ENCODE data around the gene PBXIP1. TPM values are rescaled to one million over a fixed set of nuclear protein-coding genes. Genes with fewer than 3 reads are reported as not detected.

The PBXIP1 gene
- total and polyA plus RNA-seq, 2 of the 13 experiments (the other 11 are each of a cell fraction or from before 2014, with no cell fraction given): 16.3 to 31.9 TPM

GRCh38 chr1:154955039-154955717 is 721 bp downstream of the PBXIP1 start (continued):
- TF ChIP-seq, protein P1, sequence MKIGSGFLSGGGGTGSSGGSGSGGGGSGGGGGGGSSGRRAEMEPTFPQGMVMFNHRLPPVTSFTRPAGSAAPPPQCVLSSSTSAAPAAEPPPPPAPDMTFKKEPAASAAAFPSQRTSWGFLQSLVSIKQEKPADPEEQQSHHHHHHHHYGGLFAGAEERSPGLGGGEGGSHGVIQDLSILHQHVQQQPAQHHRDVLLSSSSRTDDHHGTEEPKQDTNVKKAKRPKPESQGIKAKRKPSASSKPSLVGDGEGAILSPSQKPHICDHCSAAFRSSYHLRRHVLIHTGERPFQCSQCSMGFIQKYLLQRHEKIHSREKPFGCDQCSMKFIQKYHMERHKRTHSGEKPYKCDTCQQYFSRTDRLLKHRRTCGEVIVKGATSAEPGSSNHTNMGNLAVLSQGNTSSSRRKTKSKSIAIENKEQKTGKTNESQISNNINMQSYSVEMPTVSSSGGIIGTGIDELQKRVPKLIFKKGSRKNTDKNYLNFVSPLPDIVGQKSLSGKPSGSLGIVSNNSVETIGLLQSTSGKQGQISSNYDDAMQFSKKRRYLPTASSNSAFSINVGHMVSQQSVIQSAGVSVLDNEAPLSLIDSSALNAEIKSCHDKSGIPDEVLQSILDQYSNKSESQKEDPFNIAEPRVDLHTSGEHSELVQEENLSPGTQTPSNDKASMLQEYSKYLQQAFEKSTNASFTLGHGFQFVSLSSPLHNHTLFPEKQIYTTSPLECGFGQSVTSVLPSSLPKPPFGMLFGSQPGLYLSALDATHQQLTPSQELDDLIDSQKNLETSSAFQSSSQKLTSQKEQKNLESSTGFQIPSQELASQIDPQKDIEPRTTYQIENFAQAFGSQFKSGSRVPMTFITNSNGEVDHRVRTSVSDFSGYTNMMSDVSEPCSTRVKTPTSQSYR (CRISPR knock-in tag; IDR thresholded peaks at IDR 0.05; ENCODE audit: borderline replicate concordance): no peak
- no peak for TF ChIP-seq ZNF574 (CRISPR knock-in tag; IDR thresholded peaks at IDR 0.05)
- TF ChIP-seq NRL (CRISPR knock-in tag; IDR thresholded peaks at IDR 0.05; ENCODE audit: borderline replicate concordance): no peak
- peak; percentile 76; the same call in 2 of the 3 replicates for TF ChIP-seq MXI1 (IDR thresholded peaks at IDR 0.05; ENCODE audit: borderline replicate concordance, low read depth, low read length)
- no peak for TF ChIP-seq ZBTB21 (CRISPR knock-in tag; IDR thresholded peaks at IDR 0.05)
- TF ChIP-seq ZNF138 (CRISPR knock-in tag; IDR thresholded peaks at IDR 0.05; ENCODE audit: low read depth): no peak
- TF ChIP-seq, protein P2, sequence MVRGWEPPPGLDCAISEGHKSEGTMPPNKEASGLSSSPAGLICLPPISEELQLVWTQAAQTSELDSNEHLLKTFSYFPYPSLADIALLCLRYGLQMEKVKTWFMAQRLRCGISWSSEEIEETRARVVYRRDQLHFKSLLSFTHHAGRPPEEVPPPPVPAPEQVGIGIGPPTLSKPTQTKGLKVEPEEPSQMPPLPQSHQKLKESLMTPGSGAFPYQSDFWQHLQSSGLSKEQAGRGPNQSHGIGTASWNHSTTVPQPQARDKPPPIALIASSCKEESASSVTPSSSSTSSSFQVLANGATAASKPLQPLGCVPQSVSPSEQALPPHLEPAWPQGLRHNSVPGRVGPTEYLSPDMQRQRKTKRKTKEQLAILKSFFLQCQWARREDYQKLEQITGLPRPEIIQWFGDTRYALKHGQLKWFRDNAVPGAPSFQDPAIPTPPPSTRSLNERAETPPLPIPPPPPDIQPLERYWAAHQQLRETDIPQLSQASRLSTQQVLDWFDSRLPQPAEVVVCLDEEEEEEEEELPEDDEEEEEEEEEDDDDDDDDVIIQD (CRISPR knock-in tag; IDR thresholded peaks at IDR 0.05; ENCODE audit: low read depth): no peak
- no peak for TF ChIP-seq ZNF432 (CRISPR knock-in tag; IDR thresholded peaks at IDR 0.05; ENCODE audit: borderline replicate concordance)
- no peak for TF ChIP-seq FOXP1 (IDR thresholded peaks at IDR 0.05)
- 0 out of 2 replicates have a peak, but pooled peaks have one; percentile 32 for TF ChIP-seq FOXP1 (CRISPR knock-in tag; IDR thresholded peaks at IDR 0.05)
- TF ChIP-seq, protein P3, sequence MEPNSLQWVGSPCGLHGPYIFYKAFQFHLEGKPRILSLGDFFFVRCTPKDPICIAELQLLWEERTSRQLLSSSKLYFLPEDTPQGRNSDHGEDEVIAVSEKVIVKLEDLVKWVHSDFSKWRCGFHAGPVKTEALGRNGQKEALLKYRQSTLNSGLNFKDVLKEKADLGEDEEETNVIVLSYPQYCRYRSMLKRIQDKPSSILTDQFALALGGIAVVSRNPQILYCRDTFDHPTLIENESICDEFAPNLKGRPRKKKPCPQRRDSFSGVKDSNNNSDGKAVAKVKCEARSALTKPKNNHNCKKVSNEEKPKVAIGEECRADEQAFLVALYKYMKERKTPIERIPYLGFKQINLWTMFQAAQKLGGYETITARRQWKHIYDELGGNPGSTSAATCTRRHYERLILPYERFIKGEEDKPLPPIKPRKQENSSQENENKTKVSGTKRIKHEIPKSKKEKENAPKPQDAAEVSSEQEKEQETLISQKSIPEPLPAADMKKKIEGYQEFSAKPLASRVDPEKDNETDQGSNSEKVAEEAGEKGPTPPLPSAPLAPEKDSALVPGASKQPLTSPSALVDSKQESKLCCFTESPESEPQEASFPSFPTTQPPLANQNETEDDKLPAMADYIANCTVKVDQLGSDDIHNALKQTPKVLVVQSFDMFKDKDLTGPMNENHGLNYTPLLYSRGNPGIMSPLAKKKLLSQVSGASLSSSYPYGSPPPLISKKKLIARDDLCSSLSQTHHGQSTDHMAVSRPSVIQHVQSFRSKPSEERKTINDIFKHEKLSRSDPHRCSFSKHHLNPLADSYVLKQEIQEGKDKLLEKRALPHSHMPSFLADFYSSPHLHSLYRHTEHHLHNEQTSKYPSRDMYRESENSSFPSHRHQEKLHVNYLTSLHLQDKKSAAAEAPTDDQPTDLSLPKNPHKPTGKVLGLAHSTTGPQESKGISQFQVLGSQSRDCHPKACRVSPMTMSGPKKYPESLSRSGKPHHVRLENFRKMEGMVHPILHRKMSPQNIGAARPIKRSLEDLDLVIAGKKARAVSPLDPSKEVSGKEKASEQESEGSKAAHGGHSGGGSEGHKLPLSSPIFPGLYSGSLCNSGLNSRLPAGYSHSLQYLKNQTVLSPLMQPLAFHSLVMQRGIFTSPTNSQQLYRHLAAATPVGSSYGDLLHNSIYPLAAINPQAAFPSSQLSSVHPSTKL (CRISPR knock-in tag; IDR thresholded peaks at IDR 0.05): no peak; the same call in 1 of the 2 replicates
- TF ChIP-seq KMT2A (CRISPR knock-in tag; IDR thresholded peaks at IDR 0.05): no peak
- no peak for TF ChIP-seq ZNF570 (CRISPR knock-in tag; IDR thresholded peaks at IDR 0.05; ENCODE audit: borderline replicate concordance)
- TF ChIP-seq CENPX (CRISPR knock-in tag; IDR thresholded peaks at IDR 0.05): no peak
- no peak for TF ChIP-seq SATB2 (CRISPR knock-in tag; IDR thresholded peaks at IDR 0.05)
- TF ChIP-seq CEBPG (CRISPR knock-in tag; IDR thresholded peaks at IDR 0.05): no peak
- TF ChIP-seq SSRP1 (CRISPR knock-in tag; IDR thresholded peaks at IDR 0.05): no peak
- no peak for TF ChIP-seq ZNF224 (CRISPR knock-in tag; IDR thresholded peaks at IDR 0.05)
- no peak for TF ChIP-seq ZNF557 (CRISPR knock-in tag; IDR thresholded peaks at IDR 0.05)
- TF ChIP-seq ZNF10 (CRISPR knock-in tag; IDR thresholded peaks at IDR 0.05; ENCODE audit: borderline replicate concordance, low read depth): no peak
- TF ChIP-seq MATR3 (CRISPR knock-in tag; IDR thresholded peaks at IDR 0.05): no peak
